ENCODE measurements around the gene CYP21A2. TPM values are rescaled to one million over a fixed set of nuclear protein-coding genes. Genes with fewer than 3 reads are reported as not detected.
"Not testable (repeated sequence)": the region's sequence is repeated elsewhere in the genome, so short reads cannot be mapped to it uniquely, and the experiment has no call there.

CYP21A2 gene
- 10 to 100 TPM in 1 of 2 donors, 1 to 10 TPM in 1; 1.7 to 29.6 TPM for total RNA-seq
- polyA plus RNA-seq, result 10 to 100 TPM in 1 of 2 donors, 1 to 10 TPM in 1; 6.9 to 29.7 TPM

DNA sequence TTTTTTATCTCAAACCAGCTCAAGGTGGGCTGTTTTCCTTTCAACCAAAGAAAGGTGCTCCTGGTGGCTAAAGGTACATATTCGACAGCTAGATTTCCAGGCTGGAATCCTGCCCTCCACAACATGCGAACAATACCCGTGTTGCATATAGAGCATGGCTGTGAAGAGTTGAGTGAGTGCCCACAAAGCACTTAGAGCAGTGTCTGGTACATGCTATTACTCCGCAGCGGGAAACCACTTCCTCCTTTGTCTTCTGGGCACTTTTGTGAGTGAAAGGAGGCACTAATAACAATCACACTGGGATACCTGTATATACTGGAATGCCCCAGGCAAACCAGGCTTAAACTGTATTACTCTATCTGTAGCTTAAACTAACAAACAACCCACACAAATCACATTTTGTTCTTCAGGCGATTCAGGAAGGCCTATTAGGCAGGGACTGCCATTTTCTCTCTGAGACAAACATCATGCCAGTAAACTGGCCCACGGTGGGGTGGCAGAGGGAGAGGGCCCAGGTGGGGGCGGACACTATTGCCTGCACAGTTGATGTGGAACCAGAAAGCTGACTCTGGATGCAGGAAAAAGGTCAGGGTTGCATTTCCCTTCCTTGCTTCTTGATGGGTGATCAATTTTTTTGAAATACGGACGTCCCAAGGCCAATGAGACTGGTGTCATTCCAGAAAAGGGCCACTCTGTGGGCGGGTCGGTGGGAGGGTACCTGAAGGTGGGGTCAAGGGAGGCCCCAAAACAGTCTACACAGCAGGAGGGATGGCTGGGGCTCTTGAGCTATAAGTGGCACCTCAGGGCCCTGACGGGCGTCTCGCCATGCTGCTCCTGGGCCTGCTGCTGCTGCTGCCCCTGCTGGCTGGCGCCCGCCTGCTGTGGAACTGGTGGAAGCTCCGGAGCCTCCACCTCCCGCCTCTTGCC lies at the start of gene CYP21A2:
TSS of gene CYP21A2 (plus strand) at position 818 of the 927 bp plus-strand sequence. CDS start at position 826, 8 bp downstream.
- H3K36me3 ChIP-seq (ENCODE audit: control insufficient read depth in 4 of 4, insufficient read depth in 3 of 4, low read depth in 1 of 4, low read length in 3 of 4); H3K4me3 ChIP-seq (ENCODE audit: low read depth in 1 of 3, low read length in 3 of 3); DNase-seq (ENCODE audit: low spot score); H3K9me3 ChIP-seq (ENCODE audit: control insufficient read depth in 4 of 4, low read length in 3 of 4); H3K4me1 ChIP-seq (ENCODE audit: control insufficient read depth in 4 of 4, insufficient read depth in 4 of 4, low read length in 3 of 4); H3K27me3 ChIP-seq (ENCODE audit: control insufficient read depth in 4 of 4, insufficient read depth in 4 of 4, low read length in 3 of 4); H3K9ac ChIP-seq (ENCODE audit: low read depth in 1 of 2, low read length in 2 of 2): not testable (repeated sequence)
- peak in 1 of 2 donors; percentile 59 for TF ChIP-seq RXRA (IDR thresholded peaks at IDR 0.05)
- peak in 1 of 2 donors; percentile 53 for TF ChIP-seq HNF4A (conservative IDR thresholded peaks at IDR 0.05)
- peak within 1 kb of the TSS; percentile 41 to 56 for H3K27ac ChIP-seq (ENCODE audit: low read depth in 1 of 2, low read length in 2 of 2)
- 59% methylated on average over 15 of the region's 19 CpGs for WGBS

- not testable (repeated sequence) for H3K4me3 ChIP-seq (ENCODE audit: low read depth in 1 of 3, low read length in 3 of 3); DNase-seq (ENCODE audit: low spot score); H3K27ac ChIP-seq (ENCODE audit: low read depth in 1 of 2, low read length in 2 of 2); H3K27me3 ChIP-seq (ENCODE audit: control insufficient read depth in 4 of 4, insufficient read depth in 4 of 4, low read length in 3 of 4); H3K9me3 ChIP-seq (ENCODE audit: control insufficient read depth in 4 of 4, low read length in 3 of 4); H3K4me1 ChIP-seq (ENCODE audit: control insufficient read depth in 4 of 4, insufficient read depth in 4 of 4, low read length in 3 of 4); H3K9ac ChIP-seq (ENCODE audit: low read depth in 1 of 2, low read length in 2 of 2); H3K36me3 ChIP-seq (ENCODE audit: control insufficient read depth in 4 of 4, insufficient read depth in 3 of 4, low read depth in 1 of 4, low read length in 3 of 4)
- no CpG with 5 or more reads among the region's 10 CpGs for WGBS
Measured at GRCh38 chr6:31989363-31989762, 48.9 kb upstream of the CYP21A2 start.

DNA sequence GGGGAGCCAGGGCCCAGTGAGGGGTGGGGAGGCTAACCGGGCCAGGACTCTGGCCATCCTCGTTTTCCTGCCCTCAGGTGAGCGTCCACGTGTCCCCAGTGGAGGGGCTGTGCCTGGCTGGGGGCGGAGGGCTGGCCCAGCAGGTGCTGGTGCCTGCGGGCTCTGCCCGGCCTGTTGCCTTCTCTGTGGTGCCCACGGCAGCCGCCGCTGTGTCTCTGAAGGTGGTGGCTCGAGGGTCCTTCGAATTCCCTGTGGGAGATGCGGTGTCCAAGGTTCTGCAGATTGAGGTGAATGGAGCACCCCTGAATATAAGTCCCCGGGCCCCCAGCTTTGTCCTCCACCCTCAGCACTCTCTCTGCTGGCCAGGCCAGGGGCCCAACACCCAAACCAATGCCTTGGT lies 43.8 kb upstream of the CYP21A2 start:
- not testable (repeated sequence) for H3K36me3 ChIP-seq (ENCODE audit: control insufficient read depth in 4 of 4, insufficient read depth in 3 of 4, low read depth in 1 of 4, low read length in 3 of 4); H3K9ac ChIP-seq (ENCODE audit: low read depth in 1 of 2, low read length in 2 of 2); H3K4me1 ChIP-seq (ENCODE audit: control insufficient read depth in 4 of 4, insufficient read depth in 4 of 4, low read length in 3 of 4); H3K9me3 ChIP-seq (ENCODE audit: control insufficient read depth in 4 of 4, low read length in 3 of 4); H3K27ac ChIP-seq (ENCODE audit: low read depth in 1 of 2, low read length in 2 of 2); DNase-seq (ENCODE audit: low spot score); H3K4me3 ChIP-seq (ENCODE audit: low read depth in 1 of 3, low read length in 3 of 3); H3K27me3 ChIP-seq (ENCODE audit: control insufficient read depth in 4 of 4, insufficient read depth in 4 of 4, low read length in 3 of 4)
- 99% methylated on average over 9 of the region's 14 CpGs for WGBS

DNA sequence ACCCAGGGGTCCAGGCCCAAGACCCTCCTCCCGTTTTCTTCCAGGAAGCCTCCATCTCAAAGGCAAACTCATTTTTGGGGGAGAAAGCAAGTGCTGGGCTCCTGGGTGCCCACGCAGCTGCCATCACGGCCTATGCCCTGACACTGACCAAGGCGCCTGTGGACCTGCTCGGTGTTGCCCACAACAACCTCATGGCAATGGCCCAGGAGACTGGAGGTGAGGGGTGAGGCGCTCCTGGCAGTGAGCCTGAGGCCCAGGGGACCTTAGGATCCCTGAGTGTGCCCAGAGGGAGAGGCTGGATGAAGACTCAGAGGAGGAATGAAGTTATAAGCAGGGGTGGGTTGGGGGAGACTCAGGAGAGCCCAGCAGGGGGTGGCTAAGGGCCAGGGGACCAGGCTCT lies 41.8 kb upstream of the CYP21A2 start:
- not testable (repeated sequence) for H3K27ac ChIP-seq (ENCODE audit: low read depth in 1 of 2, low read length in 2 of 2); H3K27me3 ChIP-seq (ENCODE audit: control insufficient read depth in 4 of 4, insufficient read depth in 4 of 4, low read length in 3 of 4); H3K9me3 ChIP-seq (ENCODE audit: control insufficient read depth in 4 of 4, low read length in 3 of 4); H3K36me3 ChIP-seq (ENCODE audit: control insufficient read depth in 4 of 4, insufficient read depth in 3 of 4, low read depth in 1 of 4, low read length in 3 of 4); H3K4me3 ChIP-seq (ENCODE audit: low read depth in 1 of 3, low read length in 3 of 3); H3K4me1 ChIP-seq (ENCODE audit: control insufficient read depth in 4 of 4, insufficient read depth in 4 of 4, low read length in 3 of 4); DNase-seq (ENCODE audit: low spot score); H3K9ac ChIP-seq (ENCODE audit: low read depth in 1 of 2, low read length in 2 of 2)
- 71% methylated on average over 6 of the region's 6 CpGs for WGBS

GRCh38 chr6:32002546-32003268 lies 35.5 kb upstream of the CYP21A2 start:
- not testable (repeated sequence) for H3K36me3 ChIP-seq (ENCODE audit: control insufficient read depth in 4 of 4, insufficient read depth in 3 of 4, low read depth in 1 of 4, low read length in 3 of 4); H3K9me3 ChIP-seq (ENCODE audit: control insufficient read depth in 4 of 4, low read length in 3 of 4); H3K4me1 ChIP-seq (ENCODE audit: control insufficient read depth in 4 of 4, insufficient read depth in 4 of 4, low read length in 3 of 4); H3K27me3 ChIP-seq (ENCODE audit: control insufficient read depth in 4 of 4, insufficient read depth in 4 of 4, low read length in 3 of 4); H3K9ac ChIP-seq (ENCODE audit: low read depth in 1 of 2, low read length in 2 of 2); H3K27ac ChIP-seq (ENCODE audit: low read depth in 1 of 2, low read length in 2 of 2); H3K4me3 ChIP-seq (ENCODE audit: low read depth in 1 of 3, low read length in 3 of 3); DNase-seq (ENCODE audit: low spot score)
- WGBS, result no CpG with 5 or more reads among the region's 15 CpGs

- not testable (repeated sequence) for H3K27me3 ChIP-seq (ENCODE audit: control insufficient read depth in 4 of 4, insufficient read depth in 4 of 4, low read length in 3 of 4)
Measured at GRCh38 chr6:32003301-32003700, 34.9 kb upstream of the CYP21A2 start.

More at GRCh38 chr6:32003301-32003700, 34.9 kb upstream of the CYP21A2 start:
- not testable (repeated sequence) for H3K4me3 ChIP-seq (ENCODE audit: low read depth in 1 of 3, low read length in 3 of 3); DNase-seq (ENCODE audit: low spot score); H3K4me1 ChIP-seq (ENCODE audit: control insufficient read depth in 4 of 4, insufficient read depth in 4 of 4, low read length in 3 of 4); H3K9me3 ChIP-seq (ENCODE audit: control insufficient read depth in 4 of 4, low read length in 3 of 4); H3K36me3 ChIP-seq (ENCODE audit: control insufficient read depth in 4 of 4, insufficient read depth in 3 of 4, low read depth in 1 of 4, low read length in 3 of 4); H3K9ac ChIP-seq (ENCODE audit: low read depth in 1 of 2, low read length in 2 of 2); H3K27ac ChIP-seq (ENCODE audit: low read depth in 1 of 2, low read length in 2 of 2)
- no CpG with 5 or more reads among the region's 7 CpGs for WGBS

Measured in liver (tissue), 9 donors.